Measurements from ENCODE around the gene TECTA. TPM values are rescaled to one million over a fixed set of nuclear protein-coding genes. Genes with fewer than 3 reads are reported as not detected.
"Not testable (repeated sequence)": the region's sequence is repeated elsewhere in the genome, so short reads cannot be mapped to it uniquely, and the experiment has no call there.

Gene TECTA
- total RNA-seq, 2 donors from 2014 or later, result under 0.01 to 5.9 TPM

DNA sequence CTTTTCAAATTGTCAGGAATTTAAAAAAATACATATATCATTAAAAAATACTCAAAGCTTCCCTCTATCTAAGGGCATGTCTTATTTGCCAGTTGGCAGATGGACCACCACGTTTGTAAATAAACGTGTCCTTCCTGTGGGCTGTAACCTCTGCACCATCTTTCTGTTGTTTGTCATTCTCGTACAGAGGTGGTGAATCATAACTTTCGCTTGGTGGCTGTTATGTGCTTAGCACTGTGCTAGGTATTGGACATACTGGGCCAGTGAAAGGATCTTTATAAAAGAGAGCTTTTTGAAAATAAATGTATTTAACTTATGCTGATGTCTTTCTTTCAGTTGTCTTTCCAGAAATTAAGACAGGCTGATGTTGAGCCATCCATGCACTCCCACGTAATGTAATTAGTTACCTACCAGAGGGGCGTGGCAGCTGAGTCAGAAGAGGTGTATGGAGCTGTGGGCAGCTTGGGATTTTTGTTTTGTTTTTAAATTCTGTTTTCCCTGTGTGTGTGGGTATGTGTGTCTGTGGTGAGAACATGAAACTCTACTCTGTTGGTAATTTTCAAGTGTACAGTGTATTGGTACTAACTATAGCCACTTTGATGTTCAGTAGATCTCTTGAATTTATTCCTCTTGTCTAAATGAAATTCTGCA, 62.7 kb downstream of the TECTA start:
- no peak for DNase-seq
- no peaks in the 10 kb centered on the region for H3K36me3 ChIP-seq (replicated peaks in 1 of 2; ENCODE audit: insufficient read depth in 1 of 2, low read depth in 2 of 2)
- WGBS, 2 donors, result 67 to 71% methylated on average over 6 of the region's 6 CpGs
- intact Hi-C loops (cut with DNase I), result no loop called here
- ATAC-seq, result no peak
- H3K27ac ChIP-seq, result no peak overlapping the region
- H3K27me3 ChIP-seq, result no peaks in the 10 kb centered on the region
- TF ChIP-seq POLR2A (IDR thresholded peaks at IDR 0.05), result no peak
- TF ChIP-seq, protein P1, sequence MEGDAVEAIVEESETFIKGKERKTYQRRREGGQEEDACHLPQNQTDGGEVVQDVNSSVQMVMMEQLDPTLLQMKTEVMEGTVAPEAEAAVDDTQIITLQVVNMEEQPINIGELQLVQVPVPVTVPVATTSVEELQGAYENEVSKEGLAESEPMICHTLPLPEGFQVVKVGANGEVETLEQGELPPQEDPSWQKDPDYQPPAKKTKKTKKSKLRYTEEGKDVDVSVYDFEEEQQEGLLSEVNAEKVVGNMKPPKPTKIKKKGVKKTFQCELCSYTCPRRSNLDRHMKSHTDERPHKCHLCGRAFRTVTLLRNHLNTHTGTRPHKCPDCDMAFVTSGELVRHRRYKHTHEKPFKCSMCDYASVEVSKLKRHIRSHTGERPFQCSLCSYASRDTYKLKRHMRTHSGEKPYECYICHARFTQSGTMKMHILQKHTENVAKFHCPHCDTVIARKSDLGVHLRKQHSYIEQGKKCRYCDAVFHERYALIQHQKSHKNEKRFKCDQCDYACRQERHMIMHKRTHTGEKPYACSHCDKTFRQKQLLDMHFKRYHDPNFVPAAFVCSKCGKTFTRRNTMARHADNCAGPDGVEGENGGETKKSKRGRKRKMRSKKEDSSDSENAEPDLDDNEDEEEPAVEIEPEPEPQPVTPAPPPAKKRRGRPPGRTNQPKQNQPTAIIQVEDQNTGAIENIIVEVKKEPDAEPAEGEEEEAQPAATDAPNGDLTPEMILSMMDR (IDR thresholded peaks at IDR 0.05), result no peak
- no peaks in the 10 kb centered on the region for H3K4me1 ChIP-seq
- H3K4me3 ChIP-seq, result no peak overlapping the region
- H3K9me3 ChIP-seq, result no peaks in the 10 kb centered on the region

DNA sequence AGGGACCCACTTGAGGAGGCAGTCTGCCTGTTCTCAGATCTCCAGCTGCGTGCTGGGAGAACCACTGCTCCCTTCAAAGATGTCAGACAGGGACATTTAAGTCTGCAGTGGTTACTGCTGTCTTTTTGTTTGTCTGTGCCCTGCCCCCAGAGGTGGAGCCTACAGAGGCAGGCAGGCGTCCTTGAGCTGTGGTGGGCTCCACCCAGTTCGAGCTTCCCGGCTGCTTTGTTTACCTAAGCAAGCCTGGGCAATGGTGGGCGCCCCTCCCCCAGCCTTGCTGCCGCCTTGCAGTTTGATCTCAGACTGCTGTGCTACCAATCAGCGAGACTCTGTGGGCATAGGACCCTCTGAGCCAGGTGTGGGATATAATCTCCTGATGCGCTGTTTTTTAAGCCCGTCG, 76.6 kb downstream of the TECTA start:
- H3K27ac ChIP-seq; ATAC-seq; intact Hi-C loops (cut with DNase I); DNase-seq; H3K4me3 ChIP-seq; H3K9me3 ChIP-seq; H3K4me1 ChIP-seq; H3K36me3 ChIP-seq (replicated peaks in 1 of 2; ENCODE audit: insufficient read depth in 1 of 2, low read depth in 2 of 2); H3K27me3 ChIP-seq: not testable (repeated sequence)
- 69 to 92% methylated on average over 4 to 10 of the region's 10 CpGs for WGBS, 2 donors

DNA sequence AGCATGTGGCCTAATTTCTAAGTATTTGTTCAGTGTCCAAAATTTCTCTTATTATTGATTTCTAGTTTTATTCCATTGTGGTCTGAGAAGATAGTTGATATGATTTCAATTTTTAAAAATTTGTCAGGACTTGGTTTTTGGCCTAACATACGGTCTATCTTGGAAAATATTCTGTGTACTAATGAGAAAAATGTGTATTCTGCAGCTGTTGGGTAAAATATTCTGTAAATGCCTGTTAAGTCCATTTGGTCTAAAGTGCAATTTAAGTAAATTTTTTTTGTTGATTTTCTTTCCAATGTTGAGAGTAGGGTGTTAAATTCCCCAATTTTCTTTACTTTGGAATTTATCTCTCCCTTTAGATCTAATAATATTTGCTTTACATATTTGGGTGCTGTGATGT, 78.3 kb downstream of the TECTA start:
- intact Hi-C loops (cut with DNase I), result no loop called here

GRCh38 chr11:121180183-121180582, 79.1 kb downstream of the TECTA start:
- Histone ChIP-seq H3K9me3 (no peaks in the 10 kb centered on the region), H3K4me3 (no peak overlapping the region), H3K36me3 (replicated peaks in 1 of 2; ENCODE audit: insufficient read depth in 1 of 2, low read depth in 2 of 2) (no peaks in the 10 kb centered on the region), H3K27me3 (no peaks in the 10 kb centered on the region), H3K27ac (no peak overlapping the region), H3K4me1 (no peaks in the 10 kb centered on the region)
- DNase-seq (no peak), ATAC-seq (no peak)
- WGBS, 2 donors, result 73 to 75% methylated on average over 1 of the region's 1 CpG
- TF ChIP-seq, protein P1 (IDR thresholded peaks at IDR 0.05), result no peak
- no peak for TF ChIP-seq POLR2A (IDR thresholded peaks at IDR 0.05)
- intact Hi-C loops (cut with DNase I), result no loop called here

More for the DNA sequence above, 78.3 kb downstream of the TECTA start:
- H3K9me3 ChIP-seq, result no peaks in the 10 kb centered on the region
- no peaks in the 10 kb centered on the region for H3K4me1 ChIP-seq
- no peak for DNase-seq
- WGBS, 2 donors, result 77 to 88% methylated on average over 1 of the region's 1 CpG
- no peak for ATAC-seq
- no peak overlapping the region for H3K27ac ChIP-seq
- H3K4me3 ChIP-seq, result no peak overlapping the region
- TF ChIP-seq, protein P1 (IDR thresholded peaks at IDR 0.05), result no peak
- no peak for TF ChIP-seq POLR2A (IDR thresholded peaks at IDR 0.05)
- H3K27me3 ChIP-seq, result no peaks in the 10 kb centered on the region
- H3K36me3 ChIP-seq (replicated peaks in 1 of 2; ENCODE audit: insufficient read depth in 1 of 2, low read depth in 2 of 2), result no peaks in the 10 kb centered on the region

DNA sequence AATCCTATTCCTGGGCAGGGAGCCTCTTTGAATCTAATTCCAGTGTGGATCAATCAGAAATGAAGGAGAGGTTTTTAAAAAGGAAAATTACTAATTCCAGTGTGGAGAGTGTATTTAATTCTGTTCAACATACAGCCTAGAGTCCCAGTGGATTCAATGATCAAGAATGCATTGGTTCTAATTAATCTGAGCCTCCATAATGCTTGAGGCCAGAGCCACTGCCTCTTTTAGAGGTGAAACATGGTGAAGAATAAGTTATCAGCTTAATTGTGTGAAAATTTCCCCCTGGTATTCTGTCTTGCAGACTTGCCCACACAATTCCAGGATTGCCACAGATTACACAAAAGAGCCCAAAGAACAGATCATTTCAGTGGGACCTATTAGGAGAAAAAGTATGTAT, 87.7 kb downstream of the TECTA start:
- TF ChIP-seq POLR2A (IDR thresholded peaks at IDR 0.05), result no peak
- TF ChIP-seq, protein P1 (IDR thresholded peaks at IDR 0.05), result no peak
- Histone ChIP-seq H3K27me3 (no peaks in the 10 kb centered on the region), H3K4me3 (no peak overlapping the region), H3K4me1 (no peaks in the 10 kb centered on the region), H3K36me3 (replicated peaks in 1 of 2; ENCODE audit: insufficient read depth in 1 of 2, low read depth in 2 of 2) (no peaks in the 10 kb centered on the region), H3K9me3 (no peaks in the 10 kb centered on the region), H3K27ac (no peak overlapping the region)
- no peak for DNase-seq
- ATAC-seq, result no peak
- intact Hi-C loops (cut with DNase I), result no loop called here
